ENCODE measurements around the gene SHKBP1. TPM values are rescaled to one million over a fixed set of nuclear protein-coding genes. Genes with fewer than 3 reads are reported as not detected.
A peak's percentile ranks its signal among the peaks of the same experiment; 100 is the strongest.

Gene SHKBP1
- total and polyA plus RNA-seq, 4 donors: 10.1 to 22.9 (median 15.4) TPM

GRCh38 chr19:40611900-40612698 is 35.4 kb downstream of the SHKBP1 start:
- no peak for DNase-seq (ENCODE audit: low spot score)
- H3K27me3 ChIP-seq (ENCODE audit: control insufficient read depth in 4 of 4, insufficient read depth in 4 of 4, low read length in 3 of 4): peaks cover 0 to 4% (median 1%) of the 10 kb centered on the region in 4 donors
- 90% methylated on average over 10 of the region's 10 CpGs for WGBS

More at GRCh38 chr19:40611900-40612698, 35.4 kb downstream of the SHKBP1 start:
- Histone ChIP-seq H3K4me3 (ENCODE audit: low read depth in 1 of 3, low read length in 3 of 3) (no peak overlapping the region), H3K9me3 (ENCODE audit: control insufficient read depth in 4 of 4, low read length in 3 of 4) (no peaks in the 10 kb centered on the region), H3K4me1 (ENCODE audit: control insufficient read depth in 4 of 4, insufficient read depth in 4 of 4, low read length in 3 of 4) (peaks cover 6 to 20% (median 8%) of the 10 kb centered on the region in 4 donors), H3K27ac (ENCODE audit: low read depth in 1 of 2, low read length in 2 of 2) (no peak overlapping the region), H3K9ac (ENCODE audit: low read depth in 1 of 2, low read length in 2 of 2) (no peak overlapping the region), H3K36me3 (ENCODE audit: control insufficient read depth in 4 of 4, insufficient read depth in 3 of 4, low read depth in 1 of 4, low read length in 3 of 4) (peaks cover 0 to 1% (median 0%) of the 10 kb centered on the region in 4 donors)
- TF ChIP-seq FOXA1 (IDR thresholded peaks at IDR 0.05) (no peak), EGR1 (IDR thresholded peaks at IDR 0.05; ENCODE audit: low read depth in 2 of 2) (no peak), RAD21 (IDR thresholded peaks at IDR 0.05) (no peak), HNF4A (conservative IDR thresholded peaks at IDR 0.05) (peak in 1 of 2 donors; percentile 25), ATF3 (IDR thresholded peaks at IDR 0.05) (no peak), TAF1 (conservative IDR thresholded peaks at IDR 0.05) (no peak), YY1 (IDR thresholded peaks at IDR 0.05) (no peak), SP1 (IDR thresholded peaks at IDR 0.05) (no peak), JUND (IDR thresholded peaks at IDR 0.05) (no peak), ZBTB33 (IDR thresholded peaks at IDR 0.05) (no peak), RXRA (IDR thresholded peaks at IDR 0.05) (peak in 1 of 2 donors; percentile 28), FOXA2 (IDR thresholded peaks at IDR 0.05) (no peak), HNF4G (IDR thresholded peaks at IDR 0.05) (no peak), NR2F2 (IDR thresholded peaks at IDR 0.05) (peak; percentile 82), REST (IDR thresholded peaks at IDR 0.05) (no peak), MAX (IDR thresholded peaks at IDR 0.05) (no peak), CTCF (IDR thresholded peaks at IDR 0.05; ENCODE audit: low read depth, low read length, missing input control) (no peak), GABPA (IDR thresholded peaks at IDR 0.05 in 1 of 2, conservative IDR thresholded peaks at IDR 0.05 in 1 of 2) (no peak)
